HG03196 (cell line): ENCODE measurements around the gene COMMD9.

Source experiments
- ATAC-seq: cut with Tn5 transposase; IDR thresholded peaks from one replicate; pipeline ENCODE4 v1.9.1; 2021; ENCODE audit not compliant: unreplicated experiment

The COMMD9 gene

GRCh38 chr11:36296884-36297543 lies 7.8 kb upstream of the COMMD9 start:
- ATAC-seq, result no peak

GRCh38 chr11:36295926-36296325 lies 6.7 kb upstream of the COMMD9 start, which contains the start of gene PRR5L:
Gene PRR5L (plus strand): TSS chr11:36296288. CDS start chr11:36401122, 104,834 bp downstream.
- ATAC-seq, result no peak

- ATAC-seq, result no peak
These were observed 3.1 kb upstream of the COMMD9 start for GRCh38 chr11:36292311-36292722.

- no peak for ATAC-seq
These were observed 590 bp downstream of the COMMD9 start for GRCh38 chr11:36288442-36289225.

- no peak for ATAC-seq
These were observed 6.3 kb downstream of the COMMD9 start for GRCh38 chr11:36282926-36283325.

GRCh38 chr11:36281850-36282249 lies 7.4 kb downstream of the COMMD9 start:
- no peak for ATAC-seq

- no peak for ATAC-seq
These were observed 8.7 kb downstream of the COMMD9 start for GRCh38 chr11:36280531-36280930.

GRCh38 chr11:36278531-36279282 lies 10.5 kb downstream of the COMMD9 start:
- ATAC-seq, result no peak

GRCh38 chr11:36274414-36274813 lies 14.8 kb downstream of the COMMD9 start:
- no peak for ATAC-seq

GRCh38 chr11:36273110-36273509 lies 16.1 kb downstream of the COMMD9 start:
- ATAC-seq, result no peak

GRCh38 chr11:36271794-36272407 lies 17.3 kb downstream of the COMMD9 start:
- ATAC-seq, result no peak

GRCh38 chr11:36270701-36271100 lies 18.5 kb downstream of the COMMD9 start:
- ATAC-seq, result no peak

- no peak for ATAC-seq
These were observed 20.8 kb downstream of the COMMD9 start for GRCh38 chr11:36268337-36268985.

- no peak for ATAC-seq
These were observed 22.5 kb downstream of the COMMD9 start for GRCh38 chr11:36266767-36267166.

- ATAC-seq, result no peak
These were observed 23.2 kb downstream of the COMMD9 start for GRCh38 chr11:36265793-36266628.

GRCh38 chr11:36264973-36265344 lies 24.3 kb downstream of the COMMD9 start:
- no peak for ATAC-seq

GRCh38 chr11:36264011-36264972 lies 24.9 kb downstream of the COMMD9 start:
- ATAC-seq, result no peak

GRCh38 chr11:36261094-36261493 lies 28.1 kb downstream of the COMMD9 start:
- ATAC-seq, result no peak
